NCI-H1092 (cell line): Measurements from ENCODE around the gene GNG4.
"Not testable (repeated sequence)": the region's sequence is repeated elsewhere in the genome, so short reads cannot be mapped to it uniquely, and the experiment has no call there.

Source experiments
- DNase-seq: peaks from one replicate; lab custom pipeline; 2025; lab: John Stamatoyannopoulos, UW

GNG4 gene

GRCh38 chr1:235584973-235585372, 64.6 kb downstream of the GNG4 start:
- no peak for DNase-seq

GRCh38 chr1:235583511-235584001, 66.0 kb downstream of the GNG4 start:
- no peak for DNase-seq

GRCh38 chr1:235582130-235582529, 67.5 kb downstream of the GNG4 start:
- no peak for DNase-seq

- no peak for DNase-seq
Observed at GRCh38 chr1:235579891-235580290, 69.7 kb downstream of the GNG4 start.

GRCh38 chr1:235575597-235575996, 74.0 kb downstream of the GNG4 start:
- DNase-seq, result no peak

- no peak for DNase-seq
Observed at GRCh38 chr1:235573880-235574279, 75.7 kb downstream of the GNG4 start.

- DNase-seq, result not testable (repeated sequence)
Observed at GRCh38 chr1:235572971-235573370, 76.6 kb downstream of the GNG4 start.

- no peak for DNase-seq
Observed at GRCh38 chr1:235571482-235571881, 78.1 kb downstream of the GNG4 start.

GRCh38 chr1:235567812-235568503, 81.6 kb downstream of the GNG4 start:
- no peak for DNase-seq

- no peak for DNase-seq
Observed at GRCh38 chr1:235566084-235566483, 83.5 kb downstream of the GNG4 start.

GRCh38 chr1:235563513-235564061, 86.0 kb downstream of the GNG4 start:
- no peak for DNase-seq

GRCh38 chr1:235562589-235562988, 87.0 kb downstream of the GNG4 start:
- no peak for DNase-seq

- no peak for DNase-seq
Observed at GRCh38 chr1:235558621-235559169, 90.9 kb downstream of the GNG4 start.

GRCh38 chr1:235557495-235557894, 92.1 kb downstream of the GNG4 start:
- no peak for DNase-seq

GRCh38 chr1:235556807-235557206, 92.8 kb downstream of the GNG4 start:
- no peak for DNase-seq

- no peak for DNase-seq
Observed at GRCh38 chr1:235553112-235553551, 96.5 kb downstream of the GNG4 start.

- DNase-seq, result no peak
Observed at GRCh38 chr1:235552146-235552716, 97.4 kb downstream of the GNG4 start.

- DNase-seq, result no peak
Observed at GRCh38 chr1:235549351-235550139, 100.0 kb downstream of the GNG4 start.

- not testable (repeated sequence) for DNase-seq
Observed at GRCh38 chr1:235546369-235547155, 103.0 kb downstream of the GNG4 start.

- DNase-seq, result no peak
Observed at GRCh38 chr1:235545292-235545930, 104.2 kb downstream of the GNG4 start.

GRCh38 chr1:235542845-235543244, 106.7 kb downstream of the GNG4 start:
- DNase-seq, result not testable (repeated sequence)
